Measurements from ENCODE around the gene GLIS1. TPM values are rescaled to one million over a fixed set of nuclear protein-coding genes. Genes with fewer than 3 reads are reported as not detected.
A peak's percentile ranks its signal among the peaks of the same experiment; 100 is the strongest.

The GLIS1 gene
- total and polyA plus RNA-seq, 11 donors: 0.06 to 0.35 (median 0.13) TPM; not detected in 6

DNA sequence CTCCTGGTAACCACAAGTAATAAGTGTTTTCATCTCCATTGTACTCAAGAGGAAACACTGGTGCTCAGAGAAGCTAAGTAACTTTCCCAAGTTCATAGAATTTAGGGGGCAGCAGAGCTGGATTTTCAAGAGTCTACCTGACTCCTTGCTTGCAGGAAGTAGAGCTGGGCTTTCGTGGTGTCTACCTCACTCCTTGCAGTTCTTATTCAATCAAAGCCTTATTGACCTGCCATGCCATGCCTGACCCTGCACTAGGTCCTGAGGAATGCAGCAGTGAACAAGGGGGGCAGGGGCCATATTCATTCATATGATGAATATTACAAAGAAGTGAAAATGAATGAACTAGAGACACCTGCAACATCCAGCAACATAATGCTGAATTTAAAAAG is 93.3 kb downstream of the GLIS1 start:
- H3K9me3 ChIP-seq: no peaks in the 10 kb centered on the region
- DNase-seq: peak in 1 of 5 donors; percentile 14
- intact Hi-C loops (cut with DNase I): no loop called here
- H3K4me1 ChIP-seq: peaks cover 0 to 7% (median 0%) of the 10 kb centered on the region in 12 donors
- WGBS, 4 donors: 90 to 97% (median 94%) methylated on average over 1 of the region's 1 CpG
- no peak overlapping the region for H3K27ac ChIP-seq
- no peak for TF ChIP-seq POLR2A (IDR thresholded peaks at IDR 0.05)
- TF ChIP-seq, protein P1, sequence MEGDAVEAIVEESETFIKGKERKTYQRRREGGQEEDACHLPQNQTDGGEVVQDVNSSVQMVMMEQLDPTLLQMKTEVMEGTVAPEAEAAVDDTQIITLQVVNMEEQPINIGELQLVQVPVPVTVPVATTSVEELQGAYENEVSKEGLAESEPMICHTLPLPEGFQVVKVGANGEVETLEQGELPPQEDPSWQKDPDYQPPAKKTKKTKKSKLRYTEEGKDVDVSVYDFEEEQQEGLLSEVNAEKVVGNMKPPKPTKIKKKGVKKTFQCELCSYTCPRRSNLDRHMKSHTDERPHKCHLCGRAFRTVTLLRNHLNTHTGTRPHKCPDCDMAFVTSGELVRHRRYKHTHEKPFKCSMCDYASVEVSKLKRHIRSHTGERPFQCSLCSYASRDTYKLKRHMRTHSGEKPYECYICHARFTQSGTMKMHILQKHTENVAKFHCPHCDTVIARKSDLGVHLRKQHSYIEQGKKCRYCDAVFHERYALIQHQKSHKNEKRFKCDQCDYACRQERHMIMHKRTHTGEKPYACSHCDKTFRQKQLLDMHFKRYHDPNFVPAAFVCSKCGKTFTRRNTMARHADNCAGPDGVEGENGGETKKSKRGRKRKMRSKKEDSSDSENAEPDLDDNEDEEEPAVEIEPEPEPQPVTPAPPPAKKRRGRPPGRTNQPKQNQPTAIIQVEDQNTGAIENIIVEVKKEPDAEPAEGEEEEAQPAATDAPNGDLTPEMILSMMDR (IDR thresholded peaks at IDR 0.05): no peak
- ATAC-seq: no peak
- no peaks in the 10 kb centered on the region for H3K27me3 ChIP-seq
- H3K36me3 ChIP-seq: no peaks in the 10 kb centered on the region
- no peak overlapping the region for H3K4me3 ChIP-seq

DNA sequence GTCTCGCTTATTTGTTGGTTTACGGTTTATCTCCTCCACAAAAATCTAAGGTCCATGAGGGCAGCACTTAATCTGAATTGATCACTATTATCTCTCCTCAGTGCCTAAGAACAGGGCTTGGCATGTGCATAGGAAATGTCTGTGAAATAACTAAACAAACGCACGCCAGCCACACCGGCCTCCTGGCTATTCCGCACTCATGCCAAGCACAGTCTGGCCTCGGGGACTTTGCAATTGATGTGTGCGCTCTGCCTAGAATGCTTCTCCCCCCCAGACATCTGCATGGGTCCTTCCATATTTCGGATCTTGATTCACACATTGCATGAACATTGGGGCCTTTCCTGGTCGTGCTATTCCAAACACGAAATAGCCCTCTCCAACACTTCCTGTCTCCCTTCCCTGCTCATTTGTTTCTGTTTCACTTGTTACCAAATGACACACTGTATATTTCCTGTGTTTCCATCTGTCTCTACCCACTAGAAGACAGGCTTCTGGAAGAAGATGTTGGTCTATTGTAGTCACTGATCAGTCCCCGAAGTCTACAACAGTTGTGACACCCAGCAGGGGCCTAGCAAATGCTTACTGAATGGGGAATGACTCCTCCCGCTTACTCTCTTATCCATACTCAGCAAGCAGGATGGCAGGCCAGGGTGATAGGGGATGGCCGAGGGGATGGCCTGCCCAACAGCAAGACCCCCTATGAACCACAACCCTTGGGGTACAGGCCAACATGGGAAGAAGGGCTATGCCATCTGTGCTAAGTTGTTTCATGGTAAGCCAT is 93.9 kb downstream of the GLIS1 start:
- no peaks in the 10 kb centered on the region for H3K9me3 ChIP-seq
- no peak overlapping the region for H3K4me3 ChIP-seq
- H3K27me3 ChIP-seq: no peaks in the 10 kb centered on the region
- DNase-seq (peak in 1 of 5 donors; percentile 13), ATAC-seq (no peak)
- intact Hi-C loops (cut with DNase I): no loop called here
- peaks cover 0 to 7% (median 0%) of the 10 kb centered on the region in 12 donors for H3K4me1 ChIP-seq
- TF ChIP-seq POLR2A (IDR thresholded peaks at IDR 0.05): no peak
- TF ChIP-seq, protein P1 (IDR thresholded peaks at IDR 0.05): no peak
- 75 to 85% (median 77%) methylated on average over 14 of the region's 14 CpGs for WGBS, 4 donors
- no peaks in the 10 kb centered on the region for H3K36me3 ChIP-seq
- no peak overlapping the region for H3K27ac ChIP-seq

DNA sequence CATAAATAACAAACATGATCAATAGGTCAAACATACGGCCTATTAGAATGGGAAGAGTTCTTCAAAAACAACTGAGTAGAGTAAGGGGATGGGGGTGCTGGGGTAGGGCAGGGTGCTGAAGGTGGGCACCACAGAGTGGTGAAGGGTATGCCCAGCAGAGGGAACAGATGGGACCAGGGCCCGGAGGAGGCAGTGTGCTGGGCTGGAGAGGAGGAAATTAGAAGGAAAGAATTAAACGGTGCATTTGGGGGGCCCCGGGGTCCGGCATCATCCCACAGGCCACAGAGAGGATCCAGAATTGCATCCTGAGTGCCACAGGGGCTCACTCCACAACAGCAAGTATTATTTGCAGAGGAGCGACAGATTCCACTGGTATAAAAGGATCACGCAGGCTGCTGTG is 94.5 kb downstream of the GLIS1 start:
- 77 to 93% (median 86%) methylated on average over 7 of the region's 7 CpGs for WGBS, 4 donors
- DNase-seq (peak in 1 of 5 donors; percentile 13), ATAC-seq (no peak)
- H3K36me3 ChIP-seq: no peaks in the 10 kb centered on the region
- TF ChIP-seq, protein P1 (IDR thresholded peaks at IDR 0.05): no peak
- no peak for TF ChIP-seq POLR2A (IDR thresholded peaks at IDR 0.05)
- intact Hi-C loops (cut with DNase I): no loop called here
- no peak overlapping the region for H3K27ac ChIP-seq
- H3K4me3 ChIP-seq: no peak overlapping the region
- H3K4me1 ChIP-seq: peaks cover 0 to 7% (median 0%) of the 10 kb centered on the region in 12 donors
- H3K27me3 ChIP-seq: no peaks in the 10 kb centered on the region
- no peaks in the 10 kb centered on the region for H3K9me3 ChIP-seq

DNA sequence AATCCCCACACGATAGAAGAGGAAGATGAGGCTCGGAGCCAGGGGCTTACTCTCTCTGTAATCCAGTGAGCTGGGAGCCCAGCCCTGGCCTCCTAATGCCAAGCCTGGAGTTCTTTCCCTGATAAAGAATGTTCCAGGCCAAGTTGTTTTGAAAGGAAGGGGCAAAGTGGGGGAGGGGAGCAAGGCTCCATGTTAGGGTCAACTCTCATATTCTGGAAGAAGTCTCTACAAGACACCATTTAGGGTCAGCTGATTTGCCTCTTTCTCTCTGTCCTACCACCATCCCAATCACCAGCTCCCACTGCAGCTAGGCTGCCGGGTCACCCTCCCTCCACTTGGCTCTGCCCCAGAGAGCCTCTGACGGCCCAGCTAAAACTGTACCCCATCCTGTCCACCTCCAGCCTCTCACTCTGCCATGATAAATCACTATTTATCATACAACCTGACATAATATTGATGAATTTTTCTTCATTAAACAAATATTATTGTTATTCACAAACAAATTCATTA is 95.0 kb downstream of the GLIS1 start:
- peak in 1 of 4 donors; percentile 16 for ATAC-seq
- peaks cover 0 to 7% (median 0%) of the 10 kb centered on the region in 12 donors for H3K4me1 ChIP-seq
- TF ChIP-seq POLR2A (IDR thresholded peaks at IDR 0.05): no peak
- TF ChIP-seq, protein P1 (IDR thresholded peaks at IDR 0.05): no peak
- H3K27ac ChIP-seq: no peak overlapping the region
- H3K36me3 ChIP-seq: no peaks in the 10 kb centered on the region
- no peak overlapping the region for H3K4me3 ChIP-seq
- no peaks in the 10 kb centered on the region for H3K27me3 ChIP-seq
- 60 to 72% (median 67%) methylated on average over 4 of the region's 4 CpGs for WGBS, 4 donors
- intact Hi-C loops (cut with DNase I): no loop called here
- H3K9me3 ChIP-seq: no peaks in the 10 kb centered on the region
- DNase-seq: peak in 1 of 5 donors; percentile 16

Measured in heart left ventricle (tissue), 16 donors.